Cardiac muscle cell (in vitro differentiated cells and primary cell): ENCODE measurements around the gene CRLF3. TPM values are rescaled to one million over a fixed set of nuclear protein-coding genes. Genes with fewer than 3 reads are reported as not detected.

Experiments
- DNase-seq, 2 donors: peaks; one replicate each; pipeline versions ENCODE4 v3.0.0 to v3.0.0-alpha.2; 2010 to 2017; ENCODE audit warnings: low read depth in 1 of 2, low spot score in 1 of 2
- H3K27ac ChIP-seq: fragments of 200-600 bp; sonication (generic); 2 replicates; pipeline ENCODE4 v1.5.1; 2016
- H3K27me3 ChIP-seq: fragments of 200-600 bp; sonication (generic); 2 replicates; pipeline ENCODE4 v1.6.0; 2016; ENCODE audit warnings: control low read depth
- H3K36me3 ChIP-seq: fragments of 200-600 bp; sonication (generic); 2 replicates; pipeline ENCODE4 v1.5.1; 2016; ENCODE audit warnings: control low read depth
- H3K4me1 ChIP-seq: fragments of 200-600 bp; sonication (generic); 2 replicates; pipeline ENCODE4 v1.8.1; 2017; ENCODE audit warnings: low read depth, mild to moderate bottlenecking, mixed run types
- H3K4me3 ChIP-seq: fragments of 200-600 bp; sonication (generic); 2 replicates; pipeline ENCODE4 v1.5.1; 2016; ENCODE audit warnings: mild to moderate bottlenecking
- H3K9me3 ChIP-seq: fragments of 200-600 bp; sonication (generic); 2 replicates; pipeline ENCODE4 v1.5.1; 2017; ENCODE audit warnings: low read depth, mild to moderate bottlenecking, control low read depth
- CTCF ChIP-seq: IDR thresholded peaks from 2 replicates; pipeline ENCODE4 v1.5.1; 2012; ENCODE audit warnings: low read depth, mild to moderate bottlenecking, low read length
- polyA plus RNA-seq: library from polyadenylated mRNA; unstranded; fragments of >200 nt; fragmentation: Nextera tagmentation; extraction: Ambion mirVana; gene quantifications from 2 replicates; pipeline ENCODE4 v1.2.1, GENCODE V29; 2016
- total RNA-seq: library from RNA; depleted of rRNA; stranded (reverse); fragments of >200 nt; gene quantifications from 2 replicates; pipeline ENCODE4 v1.2.3, GENCODE V29; 2016

Gene CRLF3
- total and polyA plus RNA-seq, 2 experiments from 2014 or later: 11.9 to 19.9 TPM

GRCh38 chr17:30796016-30796415 lies 28.5 kb downstream of the CRLF3 start:
- DNase-seq: no peak
- H3K4me1 ChIP-seq: no peaks in the 10 kb centered on the region
- H3K4me3 ChIP-seq: no peak overlapping the region
- H3K27ac ChIP-seq: no peak overlapping the region
- peaks cover 41% of the 10 kb centered on the region for H3K36me3 ChIP-seq
- no peak for TF ChIP-seq CTCF
- no peaks in the 10 kb centered on the region for H3K27me3 ChIP-seq
- no peaks in the 10 kb centered on the region for H3K9me3 ChIP-seq

DNA sequence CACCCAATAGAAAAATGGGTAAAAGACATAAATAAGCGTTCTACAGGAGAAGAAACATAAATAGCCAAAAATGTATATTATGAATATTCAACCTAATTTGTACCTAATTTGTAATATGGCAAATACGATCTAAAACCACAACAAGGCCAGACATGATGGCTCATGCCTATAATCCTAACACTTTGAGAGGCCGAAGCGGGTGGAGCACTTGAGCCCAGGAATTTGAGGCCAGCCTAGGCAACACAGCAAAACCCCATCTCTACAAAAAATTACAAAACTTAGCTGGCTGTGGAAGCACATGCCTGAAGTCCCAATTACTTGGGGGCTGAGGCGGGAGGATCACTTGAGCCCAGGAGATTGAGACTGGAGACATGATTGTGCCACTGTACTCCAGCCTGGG lies 30.1 kb downstream of the CRLF3 start:
- H3K27ac ChIP-seq: peak overlapping the region; percentile 65
- no peaks in the 10 kb centered on the region for H3K4me1 ChIP-seq
- H3K4me3 ChIP-seq: no peak overlapping the region
- no peaks in the 10 kb centered on the region for H3K9me3 ChIP-seq
- H3K27me3 ChIP-seq: no peaks in the 10 kb centered on the region
- TF ChIP-seq CTCF: no peak
- peaks cover 53% of the 10 kb centered on the region for H3K36me3 ChIP-seq
- no peak for DNase-seq

GRCh38 chr17:30793282-30793977 lies 31.1 kb downstream of the CRLF3 start:
- no peak for TF ChIP-seq CTCF
- Histone ChIP-seq H3K27me3 (no peaks in the 10 kb centered on the region), H3K36me3 (peaks cover 53% of the 10 kb centered on the region), H3K27ac (peak overlapping the region; percentile 65), H3K9me3 (no peaks in the 10 kb centered on the region), H3K4me3 (no peak overlapping the region), H3K4me1 (no peaks in the 10 kb centered on the region)
- DNase-seq: no peak

- Histone ChIP-seq H3K27ac (peak overlapping the region; percentile 34), H3K36me3 (peaks cover 58% of the 10 kb centered on the region), H3K4me1 (no peaks in the 10 kb centered on the region), H3K9me3 (no peaks in the 10 kb centered on the region), H3K4me3 (no peak overlapping the region), H3K27me3 (no peaks in the 10 kb centered on the region)
- DNase-seq: no peak
- no peak for TF ChIP-seq CTCF
Observed at GRCh38 chr17:30790279-30790678, 34.2 kb downstream of the CRLF3 start.

GRCh38 chr17:30788918-30789317 lies 35.6 kb downstream of the CRLF3 start:
- Histone ChIP-seq H3K27ac (peak overlapping the region; percentile 60), H3K27me3 (no peaks in the 10 kb centered on the region), H3K4me3 (no peak overlapping the region), H3K9me3 (no peaks in the 10 kb centered on the region), H3K36me3 (peaks cover 55% of the 10 kb centered on the region), H3K4me1 (no peaks in the 10 kb centered on the region)
- TF ChIP-seq CTCF: no peak
- no peak for DNase-seq
